AG10803 (cell line): Measurements from ENCODE around the gene ERMARD.

ENCODE experiments used
- DNase-seq: peaks from one replicate; pipeline ENCODE4 v3.0.0; 2010; ENCODE audit warnings: low read depth
- H3K4me3 ChIP-seq: 2 replicates; pipeline ENCODE4 v1.5.1; 2011; ENCODE audit warnings: mild to moderate bottlenecking, low read length, control low read depth
- CTCF ChIP-seq: conservative IDR thresholded peaks from 2 replicates; pipeline ENCODE4 v1.5.1; 2011; ENCODE audit warnings: mild to moderate bottlenecking, low read length, control low read depth, inconsistent platforms

The ERMARD gene

DNA sequence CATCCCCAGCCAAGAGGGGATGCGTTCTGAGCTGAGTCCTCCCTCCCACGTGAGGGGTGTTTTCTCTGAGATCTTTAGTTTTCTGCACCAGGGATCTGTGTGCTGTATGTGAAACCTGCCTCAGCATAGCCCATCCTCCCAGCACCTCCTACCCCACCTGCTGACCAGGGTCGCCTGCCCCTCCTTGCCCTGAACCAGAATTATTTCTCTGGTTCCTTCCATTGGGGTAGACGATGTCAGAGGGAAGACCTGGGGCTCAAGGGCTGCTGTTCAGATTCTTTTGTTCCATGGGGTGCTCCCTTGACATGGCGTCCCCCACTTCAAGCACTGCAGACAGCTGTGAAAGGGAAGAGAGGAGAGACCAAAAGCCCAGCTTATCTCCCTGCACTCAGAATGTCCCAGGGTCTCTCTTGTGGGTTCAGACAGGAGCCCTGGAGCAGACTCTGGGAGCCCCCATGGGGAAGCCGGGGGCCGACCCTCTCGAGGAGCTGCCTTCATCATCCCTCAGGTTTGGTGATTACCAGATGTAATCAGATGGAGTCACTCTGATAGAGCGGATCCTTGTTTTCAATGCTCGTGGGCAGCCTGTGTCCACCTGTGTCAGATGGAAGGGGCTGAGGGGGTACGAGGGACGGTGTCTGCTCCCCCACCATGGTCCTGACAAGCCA lies 74.3 kb downstream of the ERMARD start:
- no peak for DNase-seq
- H3K4me3 ChIP-seq, result no peak overlapping the region
- TF ChIP-seq CTCF, result no peak

DNA sequence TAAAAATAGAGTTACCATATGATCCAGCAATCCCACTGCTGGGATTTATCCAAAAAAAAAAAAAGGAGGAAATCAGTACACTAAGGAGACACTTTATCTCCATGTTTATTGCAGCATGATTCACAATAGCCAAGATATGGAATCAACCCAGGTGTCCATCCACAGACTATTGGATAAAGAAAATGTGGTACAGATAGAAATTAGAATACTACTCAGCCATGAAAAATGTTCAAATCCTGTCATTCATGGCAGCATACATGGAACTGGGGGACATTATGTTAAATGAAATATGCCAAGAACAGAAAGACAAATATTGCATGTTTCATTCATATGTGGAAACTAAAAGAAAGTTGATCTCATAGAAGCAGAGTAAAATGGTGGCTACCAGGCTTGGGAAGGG lies 75.3 kb downstream of the ERMARD start:
- TF ChIP-seq CTCF, result no peak

GRCh38 chr6:169827290-169827717 lies 75.9 kb downstream of the ERMARD start:
- no peak for TF ChIP-seq CTCF
- no peak overlapping the region for H3K4me3 ChIP-seq
- no peak for DNase-seq

More for the DNA sequence above, 75.3 kb downstream of the ERMARD start:
- no peak overlapping the region for H3K4me3 ChIP-seq
- DNase-seq, result no peak

- no peak overlapping the region for H3K4me3 ChIP-seq
- no peak for TF ChIP-seq CTCF
- no peak for DNase-seq
Observed at GRCh38 chr6:169828176-169828575, 76.8 kb downstream of the ERMARD start.

- TF ChIP-seq CTCF, result no peak
- DNase-seq, result no peak
Observed at GRCh38 chr6:169829786-169830185, 78.4 kb downstream of the ERMARD start.

DNA sequence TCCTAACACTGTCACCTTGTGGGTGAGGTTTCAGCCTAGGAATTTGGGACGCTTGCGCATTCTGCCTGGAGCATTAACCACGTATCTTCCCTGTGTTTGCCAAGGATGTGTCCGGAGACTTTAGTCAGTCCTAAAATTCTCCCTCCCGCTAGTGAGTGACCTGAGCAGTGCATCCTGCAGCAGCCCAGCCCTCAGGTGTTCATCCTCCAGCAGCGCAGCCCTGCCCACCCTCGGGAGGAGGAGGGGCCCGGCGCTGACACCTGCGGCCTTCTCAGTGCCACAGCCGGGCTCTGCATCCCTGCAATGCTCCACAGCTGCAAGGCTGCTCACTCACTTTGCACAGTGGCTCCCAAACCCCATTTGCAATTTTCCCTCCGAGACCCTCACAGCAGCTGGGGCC lies 79.5 kb downstream of the ERMARD start:
- no peak overlapping the region for H3K4me3 ChIP-seq
- no peak for TF ChIP-seq CTCF
- no peak for DNase-seq

More at GRCh38 chr6:169829786-169830185, 78.4 kb downstream of the ERMARD start:
- no peak overlapping the region for H3K4me3 ChIP-seq
